PC-9 (cell line): Measurements from ENCODE around the gene GXYLT1. TPM values are rescaled to one million over a fixed set of nuclear protein-coding genes. Genes with fewer than 3 reads are reported as not detected.

Source experiments
- BruUV-seq: library from RNA; stranded (reverse); fragments of 400-500 nt; replicated peaks from 2 replicates; lab custom pipeline; 2021; lab: Mats Ljungman, UMichigan
- CTCF ChIA-PET: fragments of 300-600 bp; sonication (Branson Sonifier 250); formaldehyde crosslinking; loops from one replicate; lab custom pipeline; 2022; ENCODE audit warnings: antibody characterized with exemption; lab: Charles Lee
- POLR2A ChIA-PET: fragments of 300-600 bp; sonication (Branson Sonifier 250); formaldehyde crosslinking; loops from one replicate; lab custom pipeline; 2022; ENCODE audit warnings: antibody characterized with exemption; ENCODE audit not compliant: unreplicated experiment; lab: Charles Lee
- DNase-seq, 2 experiments: peaks; one replicate each; pipeline versions ENCODE4 v3.0.0 to v3.0.0-alpha.2; 2015 to 2022; ENCODE audit warnings: mixed read lengths in 1 of 2
- H2AFZ ChIP-seq: fragments of 200-600 bp; sonication (generic); 2 replicates; pipeline ENCODE4 v1.8.1; 2017; ENCODE audit warnings: antibody characterized with exemption
- H3F3A ChIP-seq: fragments of 200-600 bp; sonication (generic); 2 replicates; pipeline ENCODE4 v1.8.1; 2017; ENCODE audit warnings: antibody characterized with exemption, mild to moderate bottlenecking, low read depth; ENCODE audit not compliant: insufficient read depth
- H3K27ac ChIP-seq: fragments of 200-600 bp; sonication (generic); 2 replicates; pipeline ENCODE4 v1.6.1; 2016; ENCODE audit warnings: mixed run types
- H3K27me3 ChIP-seq: fragments of 200-600 bp; sonication (generic); 2 replicates; pipeline ENCODE4 v1.6.1; 2016; ENCODE audit warnings: low read depth, mixed run types; ENCODE audit not compliant: insufficient read depth
- H3K36me3 ChIP-seq: fragments of 200-600 bp; sonication (generic); 2 replicates; pipeline ENCODE4 v1.6.1; 2016; ENCODE audit warnings: low read depth, mixed run types
- H3K4me1 ChIP-seq: fragments of 200-600 bp; sonication (generic); replicated peaks from 2 replicates; pipeline ENCODE4 v1.6.1; 2016; ENCODE audit warnings: mixed run types; ENCODE audit not compliant: insufficient read depth
- H3K4me2 ChIP-seq: fragments of 200-600 bp; sonication (generic); 2 replicates; pipeline ENCODE4 v1.6.1; 2017; ENCODE audit warnings: mixed run types
- H3K4me3 ChIP-seq: fragments of 200-600 bp; sonication (generic); 2 replicates; pipeline ENCODE4 v1.6.1; 2016; ENCODE audit warnings: mixed run types
- H3K79me2 ChIP-seq: fragments of 200-600 bp; sonication (generic); 2 replicates; pipeline ENCODE4 v1.6.1; 2017; ENCODE audit warnings: low read depth, mixed run types
- H3K9me2 ChIP-seq: fragments of 200-600 bp; sonication (generic); 2 replicates; pipeline ENCODE4 v1.8.1; 2017; ENCODE audit warnings: mild to moderate bottlenecking; ENCODE audit not compliant: insufficient read depth
- H3K9me3 ChIP-seq: fragments of 200-600 bp; sonication (generic); 2 replicates; pipeline ENCODE4 v1.8.1; 2016; ENCODE audit warnings: low read depth; ENCODE audit not compliant: insufficient read depth
- H4K20me1 ChIP-seq: fragments of 200-600 bp; sonication (generic); 2 replicates; pipeline ENCODE4 v1.8.1; 2017; ENCODE audit not compliant: insufficient read depth
- EZH2 ChIP-seq: fragments of 200-600 bp; sonication (generic); IDR thresholded peaks from 2 replicates; pipeline ENCODE4 v1.8.0; 2017; ENCODE audit warnings: antibody characterized with exemption, low read depth
- intact Hi-C: fragments of 100-400 bp; cut with micrococcal nuclease; formaldehyde crosslinking; loops from one replicate; pipeline ENCODE4 v1.10.0; 2022; ENCODE audit not compliant: unreplicated experiment
- total RNA-seq: library from RNA; stranded (reverse); gene quantifications from 2 replicates; pipeline ENCODE4 v1.2.3, GENCODE V29; 2021
- TF ChIP-seq, protein P1 (sequence below): fragments of 200-600 bp; sonication (generic); conservative IDR thresholded peaks from 2 replicates; pipeline ENCODE4 v1.6.1; 2017; ENCODE audit warnings: mixed run types, antibody characterized with exemption, mild to moderate bottlenecking, moderate library complexity

GXYLT1 gene
- total RNA-seq, 1 experiment from 2014 or later = 7.8 TPM

DNA sequence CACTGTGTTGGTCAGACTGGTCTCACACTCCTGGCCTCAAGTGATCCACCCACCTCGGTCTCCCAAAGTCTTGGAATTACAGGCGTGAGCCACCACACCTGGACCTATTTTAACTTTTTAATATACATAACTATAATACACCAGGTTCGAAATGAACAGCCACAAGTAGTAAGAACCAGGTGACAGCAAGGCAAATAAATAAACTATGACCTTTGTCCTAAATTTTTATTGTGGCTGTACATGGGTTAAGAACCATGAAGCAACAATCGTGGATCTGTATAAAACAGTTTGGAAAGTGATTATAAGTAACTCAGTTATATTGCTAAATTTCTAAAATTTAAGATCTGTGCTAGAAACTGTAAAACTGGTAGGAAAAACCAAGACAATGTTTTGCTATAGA, 41.5 kb downstream of the GXYLT1 start:
- POLR2A ChIA-PET = no interaction called here
- intact Hi-C loops = loop anchor here (10.0 kb wide), 1 partner anchor 828 kb away; no protein-coding TSS in a partner anchor
- Histone ChIP-seq H3K79me2 (no peaks in the 10 kb centered on the region), H3K4me3 (no peak overlapping the region), H3K4me1 (no peaks in the 10 kb centered on the region), H3K36me3 (no peaks in the 10 kb centered on the region), H3K9me3 (no peaks in the 10 kb centered on the region), H3K27me3 (no peaks in the 10 kb centered on the region), H2AFZ (no peak overlapping the region), H4K20me1 (no peaks in the 10 kb centered on the region), H3K9me2 (0 out of 2 replicates have a peak, but pooled peaks cover 4% of the 10 kb centered on the region), H3K4me2 (no peak overlapping the region), H3F3A (no peaks in the 10 kb centered on the region), H3K27ac (no peak overlapping the region)
- no TSS peak for BruUV-seq
- DNase-seq = no peak
- TF ChIP-seq, protein P1, sequence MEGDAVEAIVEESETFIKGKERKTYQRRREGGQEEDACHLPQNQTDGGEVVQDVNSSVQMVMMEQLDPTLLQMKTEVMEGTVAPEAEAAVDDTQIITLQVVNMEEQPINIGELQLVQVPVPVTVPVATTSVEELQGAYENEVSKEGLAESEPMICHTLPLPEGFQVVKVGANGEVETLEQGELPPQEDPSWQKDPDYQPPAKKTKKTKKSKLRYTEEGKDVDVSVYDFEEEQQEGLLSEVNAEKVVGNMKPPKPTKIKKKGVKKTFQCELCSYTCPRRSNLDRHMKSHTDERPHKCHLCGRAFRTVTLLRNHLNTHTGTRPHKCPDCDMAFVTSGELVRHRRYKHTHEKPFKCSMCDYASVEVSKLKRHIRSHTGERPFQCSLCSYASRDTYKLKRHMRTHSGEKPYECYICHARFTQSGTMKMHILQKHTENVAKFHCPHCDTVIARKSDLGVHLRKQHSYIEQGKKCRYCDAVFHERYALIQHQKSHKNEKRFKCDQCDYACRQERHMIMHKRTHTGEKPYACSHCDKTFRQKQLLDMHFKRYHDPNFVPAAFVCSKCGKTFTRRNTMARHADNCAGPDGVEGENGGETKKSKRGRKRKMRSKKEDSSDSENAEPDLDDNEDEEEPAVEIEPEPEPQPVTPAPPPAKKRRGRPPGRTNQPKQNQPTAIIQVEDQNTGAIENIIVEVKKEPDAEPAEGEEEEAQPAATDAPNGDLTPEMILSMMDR = no peak
- no peak for TF ChIP-seq EZH2
- CTCF ChIA-PET = interaction anchor here (0.6 kb wide), 1 partner anchor 1184 kb away, joined by 4 read pairs; no protein-coding TSS in a partner anchor

DNA sequence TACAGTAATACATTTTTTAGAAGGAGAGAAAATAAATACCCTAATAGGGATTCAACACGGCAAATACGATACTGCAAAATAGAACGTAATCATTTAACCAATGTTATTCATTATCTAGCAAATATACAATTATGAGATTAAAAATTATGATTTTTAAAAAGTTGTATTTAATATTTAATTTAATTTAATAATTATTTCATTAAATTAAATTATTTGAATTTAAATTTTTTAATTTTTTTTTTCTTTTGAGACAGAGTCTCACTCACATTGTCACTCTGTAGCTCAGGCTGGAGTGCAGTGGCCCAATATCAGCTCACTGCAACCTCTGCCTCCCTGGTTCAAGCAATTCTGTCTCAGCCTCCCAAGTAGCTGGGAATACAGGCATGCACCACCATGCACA, 42.0 kb downstream of the GXYLT1 start:
- no peaks in the 10 kb centered on the region for H3K27me3 ChIP-seq
- no peak overlapping the region for H2AFZ ChIP-seq
- TF ChIP-seq, protein P1 = no peak
- TF ChIP-seq EZH2 = no peak
- CTCF ChIA-PET = no interaction called here
- H3K4me2 ChIP-seq = no peak overlapping the region
- no peaks in the 10 kb centered on the region for H4K20me1 ChIP-seq
- H3K4me3 ChIP-seq = no peak overlapping the region
- no peaks in the 10 kb centered on the region for H3K4me1 ChIP-seq
- no peaks in the 10 kb centered on the region for H3K9me3 ChIP-seq
- no peaks in the 10 kb centered on the region for H3K9me2 ChIP-seq
- DNase-seq = no peak
- H3K27ac ChIP-seq = no peak overlapping the region
- H3F3A ChIP-seq = no peaks in the 10 kb centered on the region
- no TSS peak for BruUV-seq
- no peaks in the 10 kb centered on the region for H3K79me2 ChIP-seq
- POLR2A ChIA-PET = no interaction called here
- intact Hi-C loops = loop anchor here (10.0 kb wide), 1 partner anchor 828 kb away; no protein-coding TSS in a partner anchor
- no peaks in the 10 kb centered on the region for H3K36me3 ChIP-seq

DNA sequence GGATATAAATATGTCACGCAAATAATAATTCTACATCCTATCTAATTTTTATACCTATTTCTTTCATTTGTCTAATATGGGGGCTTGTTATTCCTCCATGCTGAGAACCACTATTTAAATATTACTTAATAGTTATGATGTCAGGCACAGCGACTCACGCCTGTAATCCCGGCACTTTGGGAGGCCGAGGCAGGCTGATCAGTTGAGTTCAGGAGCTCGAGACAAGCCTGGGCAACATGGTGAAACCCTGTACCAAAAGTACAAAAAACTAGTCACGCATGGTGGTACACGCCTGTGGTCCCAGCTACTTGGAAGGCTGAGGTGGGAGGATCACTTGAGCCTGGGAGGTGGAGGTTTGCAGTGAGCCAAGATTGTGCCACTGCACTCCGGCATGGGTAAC, 45.2 kb downstream of the GXYLT1 start:
- Histone ChIP-seq H3K9me2 (no peaks in the 10 kb centered on the region), H3K36me3 (0 out of 2 replicates have a peak, but pooled peaks cover 5% of the 10 kb centered on the region), H3K4me2 (no peak overlapping the region), H2AFZ (no peak overlapping the region), H4K20me1 (no peaks in the 10 kb centered on the region), H3K27me3 (no peaks in the 10 kb centered on the region), H3K9me3 (no peaks in the 10 kb centered on the region), H3F3A (no peaks in the 10 kb centered on the region), H3K27ac (no peak overlapping the region), H3K4me3 (no peak overlapping the region), H3K4me1 (no peaks in the 10 kb centered on the region), H3K79me2 (no peaks in the 10 kb centered on the region)
- intact Hi-C loops = no loop called here
- ChIA-PET CTCF (no interaction called here), POLR2A (no interaction called here)
- no TSS peak for BruUV-seq
- no peak for DNase-seq
- TF ChIP-seq, protein P1 = no peak
- TF ChIP-seq EZH2 = no peak
